GM12872 (cell line): ENCODE measurements around the gene OR13J1.

Experiments used
- TF ChIP-seq, protein P1 (sequence below): IDR thresholded peaks from 3 replicates; pipeline ENCODE4 v1.5.1; 2011; ENCODE audit warnings: low read depth, mild to moderate bottlenecking, low read length, moderate library complexity; ENCODE audit not compliant: insufficient read depth

The OR13J1 gene

DNA sequence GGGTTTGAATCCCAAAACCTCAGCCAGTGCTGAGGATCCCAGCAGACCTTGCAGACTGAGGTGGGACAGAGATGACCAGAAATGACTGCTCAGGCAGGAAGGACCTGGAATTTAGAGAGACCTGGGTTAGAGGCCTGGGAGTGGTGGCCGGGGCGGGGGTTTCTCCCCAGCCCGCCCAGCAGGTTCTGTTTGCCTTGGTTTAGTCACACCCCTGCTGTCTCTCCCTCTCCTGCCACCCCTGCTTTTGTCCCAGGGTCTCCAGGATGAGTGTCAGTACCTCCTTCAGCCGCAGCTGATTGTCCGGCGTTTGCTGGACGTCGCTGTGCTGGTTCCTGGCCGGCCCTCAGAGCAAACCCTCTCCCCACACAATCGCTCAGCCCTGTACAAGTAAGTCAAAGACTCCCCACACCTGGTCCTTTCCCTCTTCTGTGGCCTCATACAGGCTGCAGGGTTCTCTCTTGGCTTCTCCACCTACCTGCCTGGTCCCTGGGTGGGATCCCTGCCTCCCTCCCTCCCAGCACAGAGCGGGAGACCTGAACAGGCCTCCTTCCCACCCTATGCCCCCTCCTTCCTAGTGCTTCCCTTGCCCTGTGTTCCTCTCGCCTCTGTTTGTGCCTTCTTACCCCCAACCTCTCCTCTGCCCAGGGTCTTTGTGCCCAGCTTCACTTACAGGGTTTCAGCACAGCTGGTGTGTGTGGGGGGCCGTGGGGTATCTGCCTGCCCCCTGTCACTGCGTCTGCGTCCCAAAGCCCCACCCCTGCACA lies 29.1 kb downstream of the OR13J1 start:
- TF ChIP-seq, protein P1, sequence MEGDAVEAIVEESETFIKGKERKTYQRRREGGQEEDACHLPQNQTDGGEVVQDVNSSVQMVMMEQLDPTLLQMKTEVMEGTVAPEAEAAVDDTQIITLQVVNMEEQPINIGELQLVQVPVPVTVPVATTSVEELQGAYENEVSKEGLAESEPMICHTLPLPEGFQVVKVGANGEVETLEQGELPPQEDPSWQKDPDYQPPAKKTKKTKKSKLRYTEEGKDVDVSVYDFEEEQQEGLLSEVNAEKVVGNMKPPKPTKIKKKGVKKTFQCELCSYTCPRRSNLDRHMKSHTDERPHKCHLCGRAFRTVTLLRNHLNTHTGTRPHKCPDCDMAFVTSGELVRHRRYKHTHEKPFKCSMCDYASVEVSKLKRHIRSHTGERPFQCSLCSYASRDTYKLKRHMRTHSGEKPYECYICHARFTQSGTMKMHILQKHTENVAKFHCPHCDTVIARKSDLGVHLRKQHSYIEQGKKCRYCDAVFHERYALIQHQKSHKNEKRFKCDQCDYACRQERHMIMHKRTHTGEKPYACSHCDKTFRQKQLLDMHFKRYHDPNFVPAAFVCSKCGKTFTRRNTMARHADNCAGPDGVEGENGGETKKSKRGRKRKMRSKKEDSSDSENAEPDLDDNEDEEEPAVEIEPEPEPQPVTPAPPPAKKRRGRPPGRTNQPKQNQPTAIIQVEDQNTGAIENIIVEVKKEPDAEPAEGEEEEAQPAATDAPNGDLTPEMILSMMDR, result no peak

DNA sequence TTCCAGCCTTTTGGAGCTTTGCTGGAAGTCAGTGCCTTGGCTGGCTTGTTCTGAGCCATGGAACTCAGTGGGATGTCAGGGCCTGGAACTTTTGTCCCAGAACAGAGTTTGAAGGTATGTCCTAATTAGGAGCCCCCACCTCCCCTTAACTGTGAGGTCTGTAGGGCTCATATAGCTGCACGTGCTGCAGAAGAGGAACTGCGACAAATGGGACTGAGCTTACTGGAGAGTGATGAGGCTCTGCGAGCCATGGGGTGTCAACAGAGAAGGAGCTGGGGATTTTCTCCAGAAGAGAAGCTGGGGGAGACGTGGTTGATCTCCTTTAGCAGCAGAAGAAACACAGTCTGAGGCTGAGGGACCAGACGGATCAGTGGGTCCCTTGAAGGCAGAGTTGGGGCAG lies 30.3 kb downstream of the OR13J1 start:
- TF ChIP-seq, protein P1, result no peak

DNA sequence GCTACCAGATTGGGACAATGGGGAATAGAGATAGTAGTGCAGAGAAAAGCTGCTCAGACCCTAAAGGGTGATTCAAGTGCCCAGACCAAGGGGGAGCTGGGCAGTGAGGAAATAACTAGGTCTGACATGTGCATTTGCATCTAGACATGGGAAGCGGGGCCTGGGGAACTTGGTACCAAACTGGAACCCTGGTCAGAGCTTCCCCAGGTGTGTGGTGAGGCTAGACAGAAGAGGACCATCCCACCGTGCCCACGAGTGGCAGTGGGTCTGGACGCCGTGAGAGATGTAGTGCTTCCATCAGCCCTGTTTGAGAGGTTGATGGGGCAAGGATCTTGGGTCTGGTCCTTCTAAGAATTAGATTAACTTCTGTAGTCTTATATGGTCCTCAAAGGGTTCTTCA lies 33.6 kb downstream of the OR13J1 start:
- TF ChIP-seq, protein P1, result no peak

DNA sequence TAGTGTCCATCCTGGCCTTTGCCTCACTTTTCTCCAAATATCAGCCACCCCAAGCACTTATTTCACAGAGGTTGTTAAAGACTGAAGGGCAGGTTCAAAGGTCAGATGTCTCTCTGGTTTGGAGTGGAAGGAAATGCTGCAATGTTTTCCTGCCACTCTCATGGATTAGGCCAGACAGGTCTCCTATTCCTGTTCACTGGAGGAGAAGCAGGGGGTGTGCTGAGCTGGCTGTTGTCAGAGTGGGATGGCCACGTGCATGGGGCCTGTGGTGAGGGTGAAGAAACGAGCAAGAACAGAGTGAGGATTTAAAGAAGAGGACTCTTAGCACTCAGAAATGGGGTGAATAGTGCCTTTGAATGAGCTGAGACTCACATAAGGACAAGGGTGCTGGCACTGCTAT lies 34.4 kb downstream of the OR13J1 start:
- TF ChIP-seq, protein P1, result no peak

DNA sequence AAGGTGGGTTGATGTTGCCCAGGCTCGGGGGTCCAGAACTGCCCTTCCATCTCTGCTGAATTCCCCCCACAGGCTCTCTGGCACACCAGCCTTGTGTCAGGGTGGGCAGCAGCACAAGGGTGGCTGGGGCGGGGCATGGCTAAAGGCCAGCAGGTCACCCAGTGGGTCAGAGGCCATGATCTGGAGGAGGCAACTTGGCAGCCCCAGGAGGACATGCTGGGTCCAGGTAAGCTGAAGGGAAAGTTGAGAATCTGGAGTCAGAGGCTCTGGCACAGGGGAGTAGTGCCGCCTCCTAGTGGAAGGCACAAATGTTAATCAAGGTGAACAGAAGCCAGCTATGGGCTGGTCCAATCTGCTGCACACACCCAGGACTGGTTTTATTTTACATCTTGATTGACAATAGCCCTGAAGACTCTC lies 35.0 kb downstream of the OR13J1 start:
- TF ChIP-seq, protein P1, result peak; percentile 48

DNA sequence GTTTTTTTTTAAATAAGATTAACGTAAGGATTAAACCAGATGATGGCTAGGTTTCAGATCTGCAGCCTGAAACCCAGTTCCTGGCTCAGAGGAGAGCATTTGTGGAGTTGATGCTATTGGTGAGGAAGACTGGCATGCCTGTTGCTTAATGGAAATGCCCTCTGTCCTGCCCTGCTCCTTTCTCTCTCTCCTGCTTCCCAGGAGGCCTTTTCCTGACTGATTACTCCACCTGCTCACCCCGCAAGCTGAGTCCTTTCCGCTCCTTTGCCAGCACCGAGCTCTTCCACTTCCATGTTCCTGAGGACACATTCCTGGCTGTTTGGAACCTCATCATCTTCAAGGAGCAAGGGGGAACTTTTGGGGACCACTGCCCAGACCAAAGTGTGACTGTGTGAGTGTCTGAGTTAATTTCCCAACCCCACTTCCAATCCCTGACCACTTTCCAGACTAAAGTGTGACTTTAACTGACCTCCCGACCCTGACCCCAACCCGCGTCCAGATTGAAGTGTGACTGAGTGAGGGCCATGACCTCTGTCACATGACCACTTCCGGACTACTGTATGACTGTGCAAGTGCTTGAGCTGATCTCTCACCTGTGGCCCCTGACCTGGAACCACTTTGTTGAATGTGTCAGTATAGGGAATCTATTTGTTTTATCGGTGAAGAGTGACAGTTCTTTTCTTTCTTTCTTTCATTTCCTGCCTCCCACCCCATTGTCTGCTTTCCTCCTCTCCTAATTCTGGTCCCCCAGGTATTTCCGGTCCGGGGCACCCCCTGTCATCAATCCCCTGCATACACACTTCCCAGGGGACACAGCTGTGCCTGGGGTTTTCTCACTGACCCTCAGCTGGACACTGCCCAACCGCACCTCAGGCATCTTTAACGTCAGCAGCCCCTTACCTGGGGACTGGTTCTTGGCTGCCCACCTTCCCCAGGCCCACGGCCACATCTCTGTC lies 35.7 kb downstream of the OR13J1 start:
- TF ChIP-seq, protein P1, result no peak

DNA sequence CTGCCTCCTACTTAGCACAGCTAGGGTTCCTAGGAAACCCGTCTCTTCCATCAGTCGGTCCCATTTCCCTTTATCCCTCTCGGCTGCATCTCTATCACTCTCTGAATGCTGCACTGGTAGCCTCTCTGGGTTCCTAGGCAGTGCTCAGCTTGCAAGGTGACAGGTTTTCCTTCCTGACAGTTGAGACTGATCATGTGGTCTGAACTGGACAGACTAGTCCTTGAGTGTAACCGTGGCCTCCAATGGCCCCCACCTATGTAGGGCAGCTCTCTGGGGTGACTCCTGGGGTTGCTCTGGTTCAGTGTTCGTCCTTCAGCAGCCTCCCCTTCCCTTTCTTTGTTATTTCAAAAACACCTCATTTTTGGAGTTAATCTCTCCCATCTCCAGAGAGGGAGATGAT lies 37.4 kb downstream of the OR13J1 start:
- TF ChIP-seq, protein P1, result no peak
